HepG2 (cell line): ENCODE data around the gene RPUSD3. TPM values are rescaled to one million over a fixed set of nuclear protein-coding genes. Genes with fewer than 3 reads are reported as not detected.

Experiments
- DR1 ChIP-seq: sonication (generic); formaldehyde crosslinking; IDR thresholded peaks from 2 replicates; pipeline ENCODE4 v1.8.0; 2021; ENCODE audit warnings: mild to moderate bottlenecking, missing genetic modification reagents, inconsistent platforms
- ERF ChIP-seq: IDR thresholded peaks from 2 replicates; pipeline ENCODE4 v1.6.1; 2018; ENCODE audit warnings: missing biosample characterization, missing genetic modification reagents
- FOXJ3 ChIP-seq: sonication (generic); formaldehyde crosslinking; IDR thresholded peaks from 2 replicates; pipeline ENCODE4 v1.4.0; 2020; ENCODE audit warnings: missing genetic modification reagents, mild to moderate bottlenecking, borderline replicate concordance
- HNF4A ChIP-seq: sonication (generic); formaldehyde crosslinking; IDR thresholded peaks from 2 replicates; pipeline ENCODE4 v1.4.0; 2020; ENCODE audit warnings: missing genetic modification reagents
- KDM1A ChIP-seq: IDR thresholded peaks from 2 replicates; pipeline ENCODE4 v1.6.1; 2016; ENCODE audit warnings: missing compliant biosample characterization
- KLF6 ChIP-seq: IDR thresholded peaks from 2 replicates; pipeline ENCODE4 v1.8.0; 2016; ENCODE audit warnings: missing biosample characterization, missing genetic modification reagents
- MATR3 ChIP-seq: sonication (generic); formaldehyde crosslinking; IDR thresholded peaks from 2 replicates; pipeline ENCODE4 v1.4.0; 2020; ENCODE audit warnings: missing genetic modification reagents
- PHF20 ChIP-seq: sonication (generic); formaldehyde crosslinking; IDR thresholded peaks from 2 replicates; pipeline ENCODE4 v1.5.0; 2020; ENCODE audit warnings: mild to moderate bottlenecking, missing genetic modification reagents
- PHF5A ChIP-seq: IDR thresholded peaks from one replicate; pipeline ENCODE4 v1.6.1; 2018; ENCODE audit warnings: low read depth, missing genetic modification reagents; ENCODE audit not compliant: unreplicated experiment
- POGZ ChIP-seq: sonication (generic); formaldehyde crosslinking; IDR thresholded peaks from 2 replicates; pipeline ENCODE4 v1.4.0; 2020; ENCODE audit warnings: mild to moderate bottlenecking, missing genetic modification reagents
- RBFOX2 ChIP-seq: fragments of 200-400 bp; formaldehyde crosslinking; IDR thresholded peaks from 2 replicates; pipeline ENCODE4 v1.6.1; 2017; ENCODE audit warnings: low read depth, mild to moderate bottlenecking, low read length
- SETDB1 ChIP-seq: sonication (generic); formaldehyde crosslinking; IDR thresholded peaks from 2 replicates; pipeline ENCODE4 v1.5.1; 2020; ENCODE audit warnings: missing genetic modification reagents, mild to moderate bottlenecking, borderline replicate concordance
- ZFP36 ChIP-seq: fragments of 150-350 bp; IDR thresholded peaks from 2 replicates; pipeline ENCODE4 v1.6.1; 2018; ENCODE audit warnings: borderline replicate concordance, low read length, low read depth; ENCODE audit not compliant: partially characterized antibody
- ZFP36L1 ChIP-seq: sonication (generic); formaldehyde crosslinking; IDR thresholded peaks from 2 replicates; pipeline ENCODE4 v1.8.0; 2022; ENCODE audit warnings: mild to moderate bottlenecking, missing genetic modification reagents, moderate library complexity
- ZKSCAN5 ChIP-seq: sonication (generic); formaldehyde crosslinking; IDR thresholded peaks from 2 replicates; pipeline ENCODE4 v1.5.1; 2020; ENCODE audit warnings: mild to moderate bottlenecking, missing genetic modification reagents
- ZNF713 ChIP-seq: sonication (generic); formaldehyde crosslinking; IDR thresholded peaks from 2 replicates; pipeline ENCODE4 v1.4.0; 2020; ENCODE audit warnings: mild to moderate bottlenecking, missing genetic modification reagents
- ZNF749 ChIP-seq: sonication (generic); formaldehyde crosslinking; IDR thresholded peaks from 2 replicates; pipeline ENCODE4 v1.8.0; 2022; ENCODE audit warnings: mild to moderate bottlenecking, missing genetic modification reagents, moderate library complexity, borderline replicate concordance
- ZNF781 ChIP-seq: sonication (generic); formaldehyde crosslinking; IDR thresholded peaks from 2 replicates; pipeline ENCODE4 v1.5.1; 2020; ENCODE audit warnings: borderline replicate concordance, mild to moderate bottlenecking, missing genetic modification reagents; ENCODE audit errors: not compliant biosample characterization
- ZSCAN12 ChIP-seq: sonication (generic); formaldehyde crosslinking; IDR thresholded peaks from 2 replicates; pipeline ENCODE4 v1.9.0; 2021; ENCODE audit warnings: mild to moderate bottlenecking, missing genetic modification reagents
- polyA plus RNA-seq, 8 experiments: library from polyadenylated mRNA; depleted of rRNA in 3 of 8; stranded (reverse) in 7 of 8; unstranded in 1 of 8; fragments of >200 nt; fragmentation: Illumina TruSeq in 4 of 8; extraction: Trizol in 4 of 8; gene quantifications; 2 replicates each; pipeline versions ENCODE4 v1.2.1 to v1.2.3, GENCODE V29; 2011 to 2016; ENCODE audit warnings: low read depth in 4 of 8, missing spikeins in 1 of 8, mixed read lengths in 1 of 8; ENCODE audit not compliant: insufficient read depth in 1 of 8
- total RNA-seq, 5 experiments: library from RNA; depleted of rRNA; stranded (reverse); fragments of >200 nt; fragmentation: Illumina TruSeq; extraction: Trizol; gene quantifications; 2 replicates each; pipeline ENCODE4 v1.2.3, GENCODE V29; 2016; ENCODE audit warnings: low read depth in 1 of 5
- TF ChIP-seq, protein P1 (sequence below): sonication (generic); formaldehyde crosslinking; IDR thresholded peaks from 2 replicates; pipeline ENCODE4 v1.4.0; 2020; ENCODE audit warnings: missing genetic modification reagents, borderline replicate concordance
- TF ChIP-seq, protein P2 (sequence below): sonication (generic); formaldehyde crosslinking; IDR thresholded peaks from 2 replicates; pipeline ENCODE4 v1.4.0; 2020; ENCODE audit warnings: missing genetic modification reagents, mild to moderate bottlenecking, borderline replicate concordance
- TF ChIP-seq, protein P3 (sequence below): sonication (generic); formaldehyde crosslinking; IDR thresholded peaks from 2 replicates; pipeline ENCODE4 v1.5.1; 2020; ENCODE audit warnings: missing genetic modification reagents, mild to moderate bottlenecking, borderline replicate concordance

The RPUSD3 gene
- total and polyA plus RNA-seq, 2 of the 13 experiments (the other 11 are each of a cell fraction or from before 2014, with no cell fraction given) = 32.1 to 48.7 TPM

DNA sequence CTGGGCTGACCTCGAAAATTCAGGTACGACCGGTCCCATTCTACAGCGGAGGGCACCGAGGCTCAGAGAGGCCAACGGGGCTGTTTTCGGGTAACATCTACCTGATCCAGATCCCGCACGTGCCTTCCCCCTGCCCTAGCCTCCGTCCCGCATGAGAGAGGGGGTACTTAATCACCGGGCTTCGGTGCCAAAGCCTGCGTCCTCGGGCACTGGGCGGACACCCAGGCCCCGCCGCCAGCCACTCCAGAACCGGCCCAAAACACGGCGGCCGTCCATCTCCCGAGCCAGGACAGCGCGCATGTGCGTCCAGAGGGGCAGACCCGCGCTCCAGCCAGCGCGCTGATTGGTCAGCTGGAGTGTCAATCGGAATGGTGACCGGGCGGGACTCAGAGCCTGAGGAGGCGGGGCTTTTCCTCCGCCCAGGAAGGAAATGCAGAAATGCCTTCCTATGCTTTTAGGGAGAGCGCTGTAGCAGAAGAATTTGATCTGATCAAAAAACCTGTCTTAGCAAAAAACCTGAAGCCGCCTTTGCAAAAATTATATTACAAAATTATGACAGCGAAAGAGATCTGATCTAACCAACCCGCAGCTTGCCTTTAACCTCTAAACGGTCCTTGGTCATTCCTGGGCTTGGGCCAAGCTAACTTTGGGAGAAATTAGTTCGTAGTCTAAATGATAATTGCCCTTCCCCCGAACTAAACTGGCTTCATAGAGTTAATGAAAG is at the start of gene RPUSD3 (continued):
- TF ChIP-seq SETDB1 (CRISPR knock-in tag) = no peak
- no peak for TF ChIP-seq PHF5A (CRISPR knock-in tag)
- 0 out of 2 replicates have a peak, but pooled peaks have one; percentile 54 for TF ChIP-seq ZNF749
- no peak for TF ChIP-seq ZSCAN12 (CRISPR knock-in tag)
- peak; percentile 50 for TF ChIP-seq ZNF781 (CRISPR knock-in tag)
- TF ChIP-seq PHF20 = peak; percentile 57; the same call in 1 of the 2 replicates
- TF ChIP-seq KDM1A (CRISPR knock-in tag) = no peak
- TF ChIP-seq ZNF713 (CRISPR knock-in tag) = no peak
- no peak for TF ChIP-seq ERF (CRISPR knock-in tag)
- TF ChIP-seq, protein P1, sequence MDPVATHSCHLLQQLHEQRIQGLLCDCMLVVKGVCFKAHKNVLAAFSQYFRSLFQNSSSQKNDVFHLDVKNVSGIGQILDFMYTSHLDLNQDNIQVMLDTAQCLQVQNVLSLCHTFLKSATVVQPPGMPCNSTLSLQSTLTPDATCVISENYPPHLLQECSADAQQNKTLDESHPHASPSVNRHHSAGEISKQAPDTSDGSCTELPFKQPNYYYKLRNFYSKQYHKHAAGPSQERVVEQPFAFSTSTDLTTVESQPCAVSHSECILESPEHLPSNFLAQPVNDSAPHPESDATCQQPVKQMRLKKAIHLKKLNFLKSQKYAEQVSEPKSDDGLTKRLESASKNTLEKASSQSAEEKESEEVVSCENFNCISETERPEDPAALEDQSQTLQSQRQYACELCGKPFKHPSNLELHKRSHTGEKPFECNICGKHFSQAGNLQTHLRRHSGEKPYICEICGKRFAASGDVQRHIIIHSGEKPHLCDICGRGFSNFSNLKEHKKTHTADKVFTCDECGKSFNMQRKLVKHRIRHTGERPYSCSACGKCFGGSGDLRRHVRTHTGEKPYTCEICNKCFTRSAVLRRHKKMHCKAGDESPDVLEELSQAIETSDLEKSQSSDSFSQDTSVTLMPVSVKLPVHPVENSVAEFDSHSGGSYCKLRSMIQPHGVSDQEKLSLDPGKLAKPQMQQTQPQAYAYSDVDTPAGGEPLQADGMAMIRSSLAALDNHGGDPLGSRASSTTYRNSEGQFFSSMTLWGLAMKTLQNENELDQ (CRISPR knock-in tag) = no peak
- peak; percentile 89 for TF ChIP-seq RBFOX2
- no peak for TF ChIP-seq MATR3 (CRISPR knock-in tag)
- TF ChIP-seq POGZ (CRISPR knock-in tag) = no peak
- TF ChIP-seq ZFP36L1 (CRISPR knock-in tag) = no peak
- TF ChIP-seq ZFP36 = no peak
- peak; percentile 27; the same call in 1 of the 2 replicates for TF ChIP-seq KLF6 (CRISPR knock-in tag)
- TF ChIP-seq DR1 (CRISPR knock-in tag) = no peak
- TF ChIP-seq ZKSCAN5 (CRISPR knock-in tag) = no peak
- no peak for TF ChIP-seq FOXJ3 (CRISPR knock-in tag)
- TF ChIP-seq, protein P2, sequence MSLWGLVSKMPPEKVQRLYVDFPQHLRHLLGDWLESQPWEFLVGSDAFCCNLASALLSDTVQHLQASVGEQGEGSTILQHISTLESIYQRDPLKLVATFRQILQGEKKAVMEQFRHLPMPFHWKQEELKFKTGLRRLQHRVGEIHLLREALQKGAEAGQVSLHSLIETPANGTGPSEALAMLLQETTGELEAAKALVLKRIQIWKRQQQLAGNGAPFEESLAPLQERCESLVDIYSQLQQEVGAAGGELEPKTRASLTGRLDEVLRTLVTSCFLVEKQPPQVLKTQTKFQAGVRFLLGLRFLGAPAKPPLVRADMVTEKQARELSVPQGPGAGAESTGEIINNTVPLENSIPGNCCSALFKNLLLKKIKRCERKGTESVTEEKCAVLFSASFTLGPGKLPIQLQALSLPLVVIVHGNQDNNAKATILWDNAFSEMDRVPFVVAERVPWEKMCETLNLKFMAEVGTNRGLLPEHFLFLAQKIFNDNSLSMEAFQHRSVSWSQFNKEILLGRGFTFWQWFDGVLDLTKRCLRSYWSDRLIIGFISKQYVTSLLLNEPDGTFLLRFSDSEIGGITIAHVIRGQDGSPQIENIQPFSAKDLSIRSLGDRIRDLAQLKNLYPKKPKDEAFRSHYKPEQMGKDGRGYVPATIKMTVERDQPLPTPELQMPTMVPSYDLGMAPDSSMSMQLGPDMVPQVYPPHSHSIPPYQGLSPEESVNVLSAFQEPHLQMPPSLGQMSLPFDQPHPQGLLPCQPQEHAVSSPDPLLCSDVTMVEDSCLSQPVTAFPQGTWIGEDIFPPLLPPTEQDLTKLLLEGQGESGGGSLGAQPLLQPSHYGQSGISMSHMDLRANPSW (CRISPR knock-in tag) = no peak
- TF ChIP-seq, protein P3, sequence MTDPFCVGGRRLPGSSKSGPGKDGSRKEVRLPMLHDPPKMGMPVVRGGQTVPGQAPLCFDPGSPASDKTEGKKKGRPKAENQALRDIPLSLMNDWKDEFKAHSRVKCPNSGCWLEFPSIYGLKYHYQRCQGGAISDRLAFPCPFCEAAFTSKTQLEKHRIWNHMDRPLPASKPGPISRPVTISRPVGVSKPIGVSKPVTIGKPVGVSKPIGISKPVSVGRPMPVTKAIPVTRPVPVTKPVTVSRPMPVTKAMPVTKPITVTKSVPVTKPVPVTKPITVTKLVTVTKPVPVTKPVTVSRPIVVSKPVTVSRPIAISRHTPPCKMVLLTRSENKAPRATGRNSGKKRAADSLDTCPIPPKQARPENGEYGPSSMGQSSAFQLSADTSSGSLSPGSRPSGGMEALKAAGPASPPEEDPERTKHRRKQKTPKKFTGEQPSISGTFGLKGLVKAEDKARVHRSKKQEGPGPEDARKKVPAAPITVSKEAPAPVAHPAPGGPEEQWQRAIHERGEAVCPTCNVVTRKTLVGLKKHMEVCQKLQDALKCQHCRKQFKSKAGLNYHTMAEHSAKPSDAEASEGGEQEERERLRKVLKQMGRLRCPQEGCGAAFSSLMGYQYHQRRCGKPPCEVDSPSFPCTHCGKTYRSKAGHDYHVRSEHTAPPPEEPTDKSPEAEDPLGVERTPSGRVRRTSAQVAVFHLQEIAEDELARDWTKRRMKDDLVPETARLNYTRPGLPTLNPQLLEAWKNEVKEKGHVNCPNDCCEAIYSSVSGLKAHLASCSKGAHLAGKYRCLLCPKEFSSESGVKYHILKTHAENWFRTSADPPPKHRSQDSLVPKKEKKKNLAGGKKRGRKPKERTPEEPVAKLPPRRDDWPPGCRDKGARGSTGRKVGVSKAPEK = no peak
- no peak for TF ChIP-seq HNF4A (CRISPR knock-in tag)
